Ectodermal cell (in vitro differentiated cells): ENCODE data around the gene ZNHIT2.
"Not testable (repeated sequence)": the region's sequence is repeated elsewhere in the genome, so short reads cannot be mapped to it uniquely, and the experiment has no call there.

Experiments
- H3K27ac ChIP-seq: 2 replicates; pipeline ENCODE4 v1.7.0; 2013; ENCODE audit warnings: mild to moderate bottlenecking, low read depth, low read length; ENCODE audit not compliant: insufficient read depth, poor library complexity, severe bottlenecking
- H3K27me3 ChIP-seq: 2 replicates; pipeline ENCODE4 v1.7.0; 2013; ENCODE audit warnings: mild to moderate bottlenecking, low read length; ENCODE audit not compliant: insufficient read depth, control insufficient read depth, poor library complexity, severe bottlenecking
- H3K36me3 ChIP-seq: one replicate; pipeline ENCODE4 v1.7.0; 2013; ENCODE audit warnings: low read length; ENCODE audit not compliant: control insufficient read depth, insufficient read depth
- H3K4me1 ChIP-seq: one replicate; pipeline ENCODE4 v1.7.0; 2013; ENCODE audit warnings: low read length; ENCODE audit not compliant: control insufficient read depth, insufficient read depth
- H3K4me3 ChIP-seq: 2 replicates; pipeline ENCODE4 v1.7.0; 2013; ENCODE audit warnings: low read depth, low read length, control low read depth; ENCODE audit not compliant: insufficient read depth
- H3K9me3 ChIP-seq: 2 replicates; pipeline ENCODE4 v1.7.0; 2013; ENCODE audit warnings: mild to moderate bottlenecking, low read length, moderate library complexity; ENCODE audit not compliant: control insufficient read depth
- WGBS, 2 experiments: methylation state at CpG; one replicate each; pipeline ENCODE4 v1.1.7; 2013; ENCODE audit warnings: missing lambda C conversion rate in 2 of 2; 5-methylcytosine and 5-hydroxymethylcytosine counted together

ZNHIT2 gene

GRCh38 chr11:65151331-65151899, 33.9 kb upstream of the ZNHIT2 start:
- Histone ChIP-seq H3K27me3 (no peaks in the 10 kb centered on the region), H3K27ac (no peak overlapping the region), H3K4me3 (no peak overlapping the region), H3K36me3 (no peaks in the 10 kb centered on the region), H3K4me1 (no peaks in the 10 kb centered on the region), H3K9me3 (no peaks in the 10 kb centered on the region)
- WGBS, 2 experiments = 89 to 91% methylated on average over 3 of the region's 3 CpGs

GRCh38 chr11:65150509-65151299, 33.2 kb upstream of the ZNHIT2 start:
- 79 to 85% methylated on average over 10 to 12 of the region's 12 CpGs for WGBS, 2 experiments
- Histone ChIP-seq H3K4me1 (no peaks in the 10 kb centered on the region), H3K9me3 (no peaks in the 10 kb centered on the region), H3K27me3 (no peaks in the 10 kb centered on the region), H3K27ac (no peak overlapping the region), H3K4me3 (no peak overlapping the region), H3K36me3 (no peaks in the 10 kb centered on the region)

- not testable (repeated sequence) for H3K4me1 ChIP-seq, H3K27ac ChIP-seq, H3K27me3 ChIP-seq, H3K9me3 ChIP-seq, H3K4me3 ChIP-seq, H3K36me3 ChIP-seq
- 83 to 88% methylated on average over 10 of the region's 10 CpGs for WGBS, 2 experiments
These were observed 32.6 kb upstream of the ZNHIT2 start for GRCh38 chr11:65150131-65150508.

GRCh38 chr11:65148657-65149056, 31.2 kb upstream of the ZNHIT2 start:
- WGBS, 2 experiments = 86 to 87% methylated on average over 5 of the region's 5 CpGs
- no peak overlapping the region for H3K4me3 ChIP-seq
- no peak overlapping the region for H3K27ac ChIP-seq
- no peaks in the 10 kb centered on the region for H3K27me3 ChIP-seq
- no peaks in the 10 kb centered on the region for H3K9me3 ChIP-seq
- H3K4me1 ChIP-seq = no peaks in the 10 kb centered on the region
- no peaks in the 10 kb centered on the region for H3K36me3 ChIP-seq

- Histone ChIP-seq H3K27ac (no peak overlapping the region), H3K4me3 (no peak overlapping the region), H3K9me3 (no peaks in the 10 kb centered on the region), H3K36me3 (no peaks in the 10 kb centered on the region), H3K27me3 (no peaks in the 10 kb centered on the region), H3K4me1 (no peaks in the 10 kb centered on the region)
- 90 to 100% methylated on average over 1 of the region's 2 CpGs for WGBS, 2 experiments
These were observed 30.0 kb upstream of the ZNHIT2 start for GRCh38 chr11:65147352-65148075.

GRCh38 chr11:65141896-65142494, 24.5 kb upstream of the ZNHIT2 start:
- H3K27ac ChIP-seq = no peak overlapping the region

GRCh38 chr11:65136515-65137096, 19.1 kb upstream of the ZNHIT2 start:
- no peaks in the 10 kb centered on the region for H3K9me3 ChIP-seq
- 91% methylated on average over 15 of the region's 15 CpGs for WGBS, 2 experiments
- no peak overlapping the region for H3K27ac ChIP-seq
- no peak overlapping the region for H3K4me3 ChIP-seq
- H3K27me3 ChIP-seq = peaks cover 8% of the 10 kb centered on the region
- H3K36me3 ChIP-seq = no peaks in the 10 kb centered on the region
- peaks cover 11% of the 10 kb centered on the region for H3K4me1 ChIP-seq

More at GRCh38 chr11:65141896-65142494, 24.5 kb upstream of the ZNHIT2 start:
- H3K4me3 ChIP-seq = no peak overlapping the region
- H3K4me1 ChIP-seq = no peaks in the 10 kb centered on the region
- H3K9me3 ChIP-seq = no peaks in the 10 kb centered on the region
- H3K36me3 ChIP-seq = no peaks in the 10 kb centered on the region
- WGBS, 2 experiments = 96 to 97% methylated on average over 7 of the region's 7 CpGs
- peaks cover 15% of the 10 kb centered on the region for H3K27me3 ChIP-seq

GRCh38 chr11:65135633-65136145, 18.2 kb upstream of the ZNHIT2 start:
- H3K4me3 ChIP-seq = peak overlapping the region; percentile 83
- peaks cover 4% of the 10 kb centered on the region for H3K27me3 ChIP-seq
- no peaks in the 10 kb centered on the region for H3K9me3 ChIP-seq
- H3K4me1 ChIP-seq = peaks cover 11% of the 10 kb centered on the region
- WGBS, 2 experiments = 75 to 78% methylated on average over 11 of the region's 11 CpGs
- H3K36me3 ChIP-seq = no peaks in the 10 kb centered on the region
- no peak overlapping the region for H3K27ac ChIP-seq

- WGBS, 2 experiments = 9 to 10% methylated on average over 24 of the region's 24 CpGs
- peaks cover 11% of the 10 kb centered on the region for H3K4me1 ChIP-seq
- H3K27ac ChIP-seq = peak overlapping the region; percentile 96
- H3K9me3 ChIP-seq = no peaks in the 10 kb centered on the region
- H3K4me3 ChIP-seq = peak overlapping the region; percentile 83
- H3K36me3 ChIP-seq = no peaks in the 10 kb centered on the region
- H3K27me3 ChIP-seq = no peaks in the 10 kb centered on the region
These were observed 17.6 kb upstream of the ZNHIT2 start for GRCh38 chr11:65134952-65135632.
